NOMO-1 treated with dmso at 0.1 percent for 144 hours (cell line): ENCODE data around the gene DAND5.
A peak's percentile ranks its signal among the peaks of the same experiment; 100 is the strongest.

ENCODE experiments used
- DNase-seq: peaks from one replicate; lab custom pipeline; 2025; ENCODE audit not compliant: unreplicated experiment; lab: John Stamatoyannopoulos, UW

DAND5 gene

GRCh38 chr19:13007292-13008045 is 38.1 kb downstream of the DAND5 start:
- no peak for DNase-seq

- DNase-seq: no peak
These were observed 39.8 kb downstream of the DAND5 start for GRCh38 chr19:13008926-13009787.

- no peak for DNase-seq
These were observed 40.9 kb downstream of the DAND5 start for GRCh38 chr19:13010038-13010991.

- no peak for DNase-seq
These were observed 41.7 kb downstream of the DAND5 start for GRCh38 chr19:13010992-13011652.

GRCh38 chr19:13011653-13012389 is 42.4 kb downstream of the DAND5 start:
- no peak for DNase-seq

GRCh38 chr19:13012390-13012689 is 43.0 kb downstream of the DAND5 start:
- DNase-seq: no peak

- peak; percentile 29 for DNase-seq
These were observed 43.6 kb downstream of the DAND5 start for GRCh38 chr19:13012690-13013608.

GRCh38 chr19:13013649-13014048 is 44.3 kb downstream of the DAND5 start:
- no peak for DNase-seq

- DNase-seq: no peak
These were observed 44.9 kb downstream of the DAND5 start for GRCh38 chr19:13014101-13014920.

GRCh38 chr19:13014921-13015280 is 45.5 kb downstream of the DAND5 start:
- DNase-seq: no peak

- no peak for DNase-seq
These were observed 46.2 kb downstream of the DAND5 start for GRCh38 chr19:13015361-13016223.

- DNase-seq: no peak
These were observed 46.9 kb downstream of the DAND5 start for GRCh38 chr19:13016245-13016627.

- DNase-seq: no peak
These were observed 47.4 kb downstream of the DAND5 start for GRCh38 chr19:13016628-13017305.

- no peak for DNase-seq
These were observed 48.1 kb downstream of the DAND5 start for GRCh38 chr19:13017306-13018034.

GRCh38 chr19:13018035-13018914 is 48.9 kb downstream of the DAND5 start:
- DNase-seq: no peak
